ENCODE data around the gene CASKIN1.
"Not testable (repeated sequence)": the region's sequence is repeated elsewhere in the genome, so short reads cannot be mapped to it uniquely, and the experiment has no call there.

The CASKIN1 gene

GRCh38 chr16:2210386-2211365 lies 14.3 kb upstream of the CASKIN1 start, which contains the start of gene BRICD5:
Gene BRICD5, minus strand, starts transcription at chr16:2210863. Its CDS starts 30 bp downstream, at chr16:2210833.
- no peak for DNase-seq (ENCODE audit: low read depth)

GRCh38 chr16:2210009-2210332 lies 13.6 kb upstream of the CASKIN1 start:
- no peak for DNase-seq (ENCODE audit: low read depth)

GRCh38 chr16:2209258-2210008 lies 13.0 kb upstream of the CASKIN1 start:
- no peak for DNase-seq (ENCODE audit: low read depth)

- DNase-seq (ENCODE audit: low read depth), result no peak
Observed at GRCh38 chr16:2208772-2209171, 12.4 kb upstream of the CASKIN1 start.

- no peak for DNase-seq (ENCODE audit: low read depth)
Observed at GRCh38 chr16:2208308-2208707, 11.9 kb upstream of the CASKIN1 start.

- DNase-seq (ENCODE audit: low read depth), result no peak
Observed at GRCh38 chr16:2207872-2208271, 11.5 kb upstream of the CASKIN1 start.

GRCh38 chr16:2206780-2207433 lies 10.5 kb upstream of the CASKIN1 start:
- DNase-seq (ENCODE audit: low read depth), result no peak

- DNase-seq (ENCODE audit: low read depth), result no peak
Observed at GRCh38 chr16:2206420-2206779, 10.0 kb upstream of the CASKIN1 start.

GRCh38 chr16:2205967-2206313 lies 9.5 kb upstream of the CASKIN1 start:
- DNase-seq (ENCODE audit: low read depth), result no peak

- peak; percentile 85 for DNase-seq (ENCODE audit: low read depth)
Observed at GRCh38 chr16:2205104-2205966, 8.9 kb upstream of the CASKIN1 start, which contains the start of gene MLST8. Gene MLST8, plus strand, starts transcription at chr16:2205454. Its CDS starts 632 bp downstream, at chr16:2206086.

- DNase-seq (ENCODE audit: low read depth), result no peak
Observed at GRCh38 chr16:2204416-2205103, 8.2 kb upstream of the CASKIN1 start.

- DNase-seq (ENCODE audit: low read depth), result not testable (repeated sequence)
Observed at GRCh38 chr16:2203119-2203688, 6.8 kb upstream of the CASKIN1 start.

GRCh38 chr16:2200313-2200712 lies 3.9 kb upstream of the CASKIN1 start:
- no peak for DNase-seq (ENCODE audit: low read depth)

- DNase-seq (ENCODE audit: low read depth), result no peak
Observed at GRCh38 chr16:2199621-2200139, 3.3 kb upstream of the CASKIN1 start.

GRCh38 chr16:2199095-2199494 lies 2.7 kb upstream of the CASKIN1 start:
- no peak for DNase-seq (ENCODE audit: low read depth)

- no peak for DNase-seq (ENCODE audit: low read depth)
Observed at GRCh38 chr16:2198283-2198682, 1.9 kb upstream of the CASKIN1 start.

GRCh38 chr16:2197765-2198164 lies 1.4 kb upstream of the CASKIN1 start:
- no peak for DNase-seq (ENCODE audit: low read depth)

GRCh38 chr16:2196981-2197511 lies 641 bp upstream of the CASKIN1 start:
- no peak for DNase-seq (ENCODE audit: low read depth)

- DNase-seq (ENCODE audit: low read depth), result no peak
Observed at GRCh38 chr16:2195322-2196161, 863 bp downstream of the CASKIN1 start.

All from ELR (cell line).